HCT116 (cell line): Measurements from ENCODE around the gene SEPTIN8.

ENCODE experiments used
- CEBPB ChIP-seq: IDR thresholded peaks from 2 replicates; pipeline ENCODE4 v1.6.1; 2012; ENCODE audit warnings: low read depth
- EZH2 ChIP-seq: fragments of 200-600 bp; sonication (generic); IDR thresholded peaks from 2 replicates; pipeline ENCODE4 v1.6.1; 2017; ENCODE audit warnings: antibody characterized with exemption, mixed run types
- EZH2phosphoT487 ChIP-seq: fragments of 200-600 bp; IDR thresholded peaks from 2 replicates; pipeline ENCODE4 v1.6.1; 2018; ENCODE audit warnings: antibody characterized with exemption, borderline replicate concordance
- FOSL1 ChIP-seq: IDR thresholded peaks from 2 replicates; pipeline ENCODE4 v1.6.1; 2012; ENCODE audit warnings: low read depth
- JUND ChIP-seq: IDR thresholded peaks from 2 replicates; pipeline ENCODE4 v1.6.1; 2012
- POLR2A ChIP-seq: IDR thresholded peaks from 2 replicates; pipeline ENCODE4 v1.7.0; 2011; ENCODE audit warnings: borderline replicate concordance; ENCODE audit not compliant: insufficient read depth, insufficient read length; ENCODE audit errors: extremely low read depth
- POLR2AphosphoS5 ChIP-seq: IDR thresholded peaks from 2 replicates; pipeline ENCODE4 v1.6.1; 2011; ENCODE audit warnings: mild to moderate bottlenecking, low read depth, low read length, moderate library complexity
- ZNF274 ChIP-seq: fragments of 200-500 bp; sonication (Bioruptor generic); IDR thresholded peaks from 2 replicates; pipeline ENCODE4 v1.6.1; 2014; ENCODE audit warnings: mild to moderate bottlenecking, low read depth, low read length, inconsistent platforms
- TF ChIP-seq, protein P1 (sequence below): IDR thresholded peaks from 2 replicates; pipeline ENCODE4 v1.6.1; 2012; ENCODE audit warnings: low read depth
- TF ChIP-seq, protein P2 (sequence below), 3 experiments: fragments of 200-600 bp in 1 of 3; sonication (generic) in 1 of 3; IDR thresholded peaks in 2 of 3; conservative IDR thresholded peaks in 1 of 3; 2 replicates each; pipeline ENCODE4 v1.5.1; 2012 to 2017; ENCODE audit warnings: low read depth in 2 of 3, low read length in 2 of 3, antibody characterized with exemption in 1 of 3, borderline replicate concordance in 1 of 3, control low read depth in 1 of 3, mild to moderate bottlenecking in 1 of 3, mixed read lengths in 1 of 3, mixed run types in 1 of 3, moderate library complexity in 1 of 3; ENCODE audit not compliant: insufficient read depth in 1 of 3

DNA sequence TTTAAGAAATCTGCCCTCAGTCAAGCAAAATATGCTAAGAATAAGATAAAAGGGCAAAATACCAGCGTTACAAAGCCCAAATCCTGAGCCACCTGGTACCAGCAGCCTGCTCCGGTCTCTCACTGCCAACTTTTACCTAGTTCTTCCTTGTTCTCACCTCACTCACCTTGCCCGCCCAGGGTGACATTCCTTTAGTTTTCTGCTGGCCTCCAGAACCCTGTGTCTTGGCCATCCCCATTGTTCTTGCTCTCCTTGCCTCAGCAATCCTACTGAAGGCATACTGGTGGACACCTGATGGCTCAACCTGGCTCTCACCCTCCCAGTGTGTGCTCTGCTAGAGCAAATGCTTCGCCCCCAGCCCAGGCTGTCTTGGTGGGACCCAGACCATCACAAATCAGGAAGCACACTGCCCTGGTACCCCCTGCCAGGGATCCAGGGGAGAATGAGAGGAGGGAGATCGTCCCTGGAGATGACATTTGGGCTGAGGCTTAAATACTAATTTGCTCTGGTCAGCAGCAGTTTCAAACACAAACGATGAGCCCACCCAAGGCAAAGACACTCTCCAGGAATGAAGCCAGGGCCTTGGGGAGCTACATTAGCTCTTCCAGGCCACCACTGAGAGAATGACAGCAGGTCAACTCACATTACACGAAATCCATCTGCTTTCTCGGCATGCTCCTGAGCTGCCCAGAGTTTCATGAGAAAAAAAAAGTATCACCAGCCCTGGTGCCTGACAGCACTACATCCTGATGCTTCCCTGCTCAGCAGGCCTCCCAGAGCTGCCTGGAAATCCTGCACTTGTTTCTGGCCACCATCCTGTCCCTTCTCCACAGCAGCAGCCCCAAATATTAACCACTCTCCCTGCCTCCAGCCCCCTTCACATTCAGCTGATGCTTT lies 12.2 kb upstream of the SEPTIN8 start:
- TF ChIP-seq FOSL1 (no peak), EZH2 (no peak), POLR2AphosphoS5 (no peak), JUND (no peak), EZH2phosphoT487 (no peak), POLR2A (no peak), ZNF274 (no peak), CEBPB (no peak)
- TF ChIP-seq, protein P1, sequence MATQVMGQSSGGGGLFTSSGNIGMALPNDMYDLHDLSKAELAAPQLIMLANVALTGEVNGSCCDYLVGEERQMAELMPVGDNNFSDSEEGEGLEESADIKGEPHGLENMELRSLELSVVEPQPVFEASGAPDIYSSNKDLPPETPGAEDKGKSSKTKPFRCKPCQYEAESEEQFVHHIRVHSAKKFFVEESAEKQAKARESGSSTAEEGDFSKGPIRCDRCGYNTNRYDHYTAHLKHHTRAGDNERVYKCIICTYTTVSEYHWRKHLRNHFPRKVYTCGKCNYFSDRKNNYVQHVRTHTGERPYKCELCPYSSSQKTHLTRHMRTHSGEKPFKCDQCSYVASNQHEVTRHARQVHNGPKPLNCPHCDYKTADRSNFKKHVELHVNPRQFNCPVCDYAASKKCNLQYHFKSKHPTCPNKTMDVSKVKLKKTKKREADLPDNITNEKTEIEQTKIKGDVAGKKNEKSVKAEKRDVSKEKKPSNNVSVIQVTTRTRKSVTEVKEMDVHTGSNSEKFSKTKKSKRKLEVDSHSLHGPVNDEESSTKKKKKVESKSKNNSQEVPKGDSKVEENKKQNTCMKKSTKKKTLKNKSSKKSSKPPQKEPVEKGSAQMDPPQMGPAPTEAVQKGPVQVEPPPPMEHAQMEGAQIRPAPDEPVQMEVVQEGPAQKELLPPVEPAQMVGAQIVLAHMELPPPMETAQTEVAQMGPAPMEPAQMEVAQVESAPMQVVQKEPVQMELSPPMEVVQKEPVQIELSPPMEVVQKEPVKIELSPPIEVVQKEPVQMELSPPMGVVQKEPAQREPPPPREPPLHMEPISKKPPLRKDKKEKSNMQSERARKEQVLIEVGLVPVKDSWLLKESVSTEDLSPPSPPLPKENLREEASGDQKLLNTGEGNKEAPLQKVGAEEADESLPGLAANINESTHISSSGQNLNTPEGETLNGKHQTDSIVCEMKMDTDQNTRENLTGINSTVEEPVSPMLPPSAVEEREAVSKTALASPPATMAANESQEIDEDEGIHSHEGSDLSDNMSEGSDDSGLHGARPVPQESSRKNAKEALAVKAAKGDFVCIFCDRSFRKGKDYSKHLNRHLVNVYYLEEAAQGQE = no peak
- TF ChIP-seq, protein P2, sequence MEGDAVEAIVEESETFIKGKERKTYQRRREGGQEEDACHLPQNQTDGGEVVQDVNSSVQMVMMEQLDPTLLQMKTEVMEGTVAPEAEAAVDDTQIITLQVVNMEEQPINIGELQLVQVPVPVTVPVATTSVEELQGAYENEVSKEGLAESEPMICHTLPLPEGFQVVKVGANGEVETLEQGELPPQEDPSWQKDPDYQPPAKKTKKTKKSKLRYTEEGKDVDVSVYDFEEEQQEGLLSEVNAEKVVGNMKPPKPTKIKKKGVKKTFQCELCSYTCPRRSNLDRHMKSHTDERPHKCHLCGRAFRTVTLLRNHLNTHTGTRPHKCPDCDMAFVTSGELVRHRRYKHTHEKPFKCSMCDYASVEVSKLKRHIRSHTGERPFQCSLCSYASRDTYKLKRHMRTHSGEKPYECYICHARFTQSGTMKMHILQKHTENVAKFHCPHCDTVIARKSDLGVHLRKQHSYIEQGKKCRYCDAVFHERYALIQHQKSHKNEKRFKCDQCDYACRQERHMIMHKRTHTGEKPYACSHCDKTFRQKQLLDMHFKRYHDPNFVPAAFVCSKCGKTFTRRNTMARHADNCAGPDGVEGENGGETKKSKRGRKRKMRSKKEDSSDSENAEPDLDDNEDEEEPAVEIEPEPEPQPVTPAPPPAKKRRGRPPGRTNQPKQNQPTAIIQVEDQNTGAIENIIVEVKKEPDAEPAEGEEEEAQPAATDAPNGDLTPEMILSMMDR (IDR thresholded peaks at IDR 0.05 in 2 of 3, conservative IDR thresholded peaks at IDR 0.05 in 1 of 3; ENCODE audit: borderline replicate concordance in 1 of 3, insufficient read depth in 1 of 3, low read depth in 2 of 3, low read length in 2 of 3) = no peak
